Measurements from ENCODE around the gene RASGRF1.

DNA sequence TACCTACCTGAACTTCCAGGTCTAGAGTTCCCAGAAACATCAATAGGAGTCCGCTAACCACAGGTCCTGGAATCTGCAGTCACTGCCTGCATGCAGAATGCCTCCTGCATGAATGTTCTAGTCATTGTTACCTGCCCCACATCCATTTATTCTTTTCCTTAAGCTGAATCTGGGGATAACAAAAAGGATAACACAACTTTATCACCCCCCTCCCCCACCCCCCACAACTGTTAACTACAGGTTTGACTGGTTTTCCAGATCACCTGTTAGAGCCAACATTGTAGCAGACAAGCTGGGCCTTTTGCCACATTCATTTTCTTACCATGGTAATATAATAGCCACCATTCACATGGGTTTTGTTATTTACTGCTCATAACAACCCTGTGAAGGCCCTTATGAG is 141.1 kb downstream of the RASGRF1 start:
- TF ChIP-seq POLR2A (IDR thresholded peaks at IDR 0.05; ENCODE audit: low read depth, low read length) (no peak), POLR2AphosphoS5 (IDR thresholded peaks at IDR 0.05; ENCODE audit: low read depth, low read length) (no peak), TAF1 (IDR thresholded peaks at IDR 0.05; ENCODE audit: borderline replicate concordance, low read depth, low read length) (no peak)

All from GM12892 (cell line).